ENCODE results near the gene SLC7A4.

GRCh38 chr22:21044931-21045584, 12.7 kb upstream of the SLC7A4 start:
- TF ChIP-seq CTCF (IDR thresholded peaks at IDR 0.05) (no peak), POLR2AphosphoS5 (IDR thresholded peaks at IDR 0.05) (no peak)
